COLO668 (cell line): ENCODE results near the gene LYRM4.
A peak's percentile ranks its signal among the peaks of the same experiment; 100 is the strongest.

Experiments used
- DNase-seq: peaks from one replicate; lab custom pipeline; 2025; ENCODE audit not compliant: unreplicated experiment; lab: John Stamatoyannopoulos, UW

LYRM4 gene

DNA sequence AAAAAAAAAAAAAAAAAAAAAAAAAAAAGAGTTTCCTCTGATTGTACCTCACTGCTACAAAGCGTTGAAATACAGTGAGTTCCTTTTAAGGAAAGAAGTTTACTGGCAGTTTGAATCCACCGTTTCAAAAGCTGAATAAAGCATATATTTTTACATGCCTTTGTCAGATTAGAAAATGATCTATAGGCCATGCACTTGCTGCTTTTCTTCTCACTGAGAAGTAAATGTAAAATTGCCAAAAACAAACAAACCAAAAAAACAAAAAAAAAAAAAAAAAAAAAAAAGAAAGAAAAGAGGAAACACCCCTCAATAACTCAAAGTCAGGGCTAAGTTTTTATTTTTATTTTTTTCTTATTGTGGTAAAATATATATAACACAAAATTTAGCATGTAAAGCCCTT lies 81.9 kb downstream of the LYRM4 start:
- DNase-seq: no peak

GRCh38 chr6:5175635-5176034 lies 85.1 kb downstream of the LYRM4 start:
- DNase-seq: no peak

- peak; percentile 6 for DNase-seq
Observed at GRCh38 chr6:5174756-5175549, 85.8 kb downstream of the LYRM4 start.

DNA sequence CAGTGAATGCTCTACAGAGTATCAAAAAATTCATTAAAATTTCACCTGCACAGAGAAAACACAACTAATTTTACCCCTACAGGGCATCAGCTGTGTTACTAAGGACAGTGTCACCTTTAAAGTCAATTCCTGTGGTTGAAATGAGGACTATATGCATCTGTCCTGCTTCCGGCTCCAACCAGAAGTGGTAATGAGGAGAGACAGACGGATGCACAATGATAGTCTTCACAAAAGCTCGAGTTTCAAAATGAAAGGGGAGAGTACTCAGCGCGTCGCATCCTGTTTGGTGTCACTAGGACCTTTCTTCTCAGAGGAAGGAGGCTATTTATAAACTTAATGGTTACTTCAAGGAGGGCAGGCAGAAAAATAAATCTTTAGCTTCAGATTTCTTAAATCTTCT lies 86.5 kb downstream of the LYRM4 start:
- DNase-seq: no peak

- no peak for DNase-seq
Observed at GRCh38 chr6:5173810-5174209, 86.9 kb downstream of the LYRM4 start.

GRCh38 chr6:5172897-5173474 lies 87.8 kb downstream of the LYRM4 start:
- DNase-seq: no peak

- DNase-seq: no peak
Observed at GRCh38 chr6:5172041-5172653, 88.6 kb downstream of the LYRM4 start.

GRCh38 chr6:5167501-5167900 lies 93.2 kb downstream of the LYRM4 start:
- no peak for DNase-seq

GRCh38 chr6:5164092-5164491 lies 96.7 kb downstream of the LYRM4 start:
- no peak for DNase-seq

DNA sequence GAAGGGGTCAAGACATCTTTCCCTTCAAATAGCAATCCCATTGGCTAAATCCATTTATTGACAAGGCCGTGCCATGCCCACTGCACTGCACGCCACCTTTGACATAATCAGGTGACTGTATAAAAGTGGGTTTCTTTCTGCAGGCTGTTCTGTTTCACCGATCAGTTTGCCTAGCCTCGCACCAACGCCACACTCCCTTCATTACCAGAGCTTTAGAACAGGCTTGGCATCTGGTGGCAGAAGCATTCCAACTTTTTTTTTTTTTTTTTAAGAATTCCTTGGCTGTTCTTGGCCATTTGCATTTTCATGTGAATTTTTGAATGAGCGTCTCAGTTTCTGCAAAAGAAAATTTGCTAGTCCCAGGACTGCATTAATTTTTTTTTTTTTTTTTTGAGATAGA lies 97.5 kb downstream of the LYRM4 start:
- DNase-seq: no peak

DNA sequence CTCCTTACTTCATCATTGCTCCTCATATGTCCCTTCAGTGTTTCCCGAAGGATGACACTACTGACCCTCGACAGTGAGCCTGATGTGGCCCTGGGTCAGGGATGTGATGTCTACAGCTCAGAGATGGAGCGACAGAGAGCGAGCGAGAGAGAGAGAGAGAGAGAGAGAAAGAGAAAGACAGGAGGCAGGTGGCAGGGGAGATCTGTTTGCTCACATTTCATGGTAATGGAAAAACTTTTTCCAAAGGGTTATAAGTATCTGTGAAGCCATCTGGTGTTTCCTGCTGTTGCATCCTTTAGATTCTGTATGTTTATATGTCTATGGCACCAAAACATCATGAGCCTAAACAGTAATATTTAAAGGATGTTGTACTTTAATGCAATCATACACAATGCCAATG lies 98.4 kb downstream of the LYRM4 start:
- DNase-seq: no peak

GRCh38 chr6:5160206-5160605 lies 100.5 kb downstream of the LYRM4 start:
- DNase-seq: no peak

- DNase-seq: no peak
Observed at GRCh38 chr6:5159162-5159561, 101.6 kb downstream of the LYRM4 start.

GRCh38 chr6:5158180-5158579 lies 102.6 kb downstream of the LYRM4 start:
- DNase-seq: no peak

DNA sequence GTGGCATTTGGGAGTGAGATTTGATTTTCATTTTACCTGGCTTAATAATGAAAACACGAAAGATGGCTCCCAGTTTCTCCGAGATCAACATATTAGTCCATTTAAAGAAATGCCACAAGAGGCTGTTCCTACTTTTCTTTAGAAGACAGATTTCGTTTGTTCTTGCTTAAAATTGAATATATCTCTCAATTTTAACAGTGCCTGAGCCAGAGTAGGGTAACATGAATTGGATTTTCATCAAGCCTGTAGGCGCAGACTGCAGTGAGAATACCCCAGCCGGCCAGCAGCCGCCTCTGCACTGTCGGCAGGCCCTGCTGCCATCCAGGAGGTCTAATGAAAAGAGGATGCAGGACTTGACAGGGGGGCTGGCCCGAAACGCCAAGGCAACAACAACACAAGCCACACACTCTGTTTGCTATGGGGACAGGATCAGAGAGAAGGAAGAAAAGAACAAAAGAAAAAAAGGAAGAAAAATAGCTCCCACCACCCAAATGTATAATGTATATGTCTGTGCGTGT lies 103.1 kb downstream of the LYRM4 start:
- no peak for DNase-seq

DNA sequence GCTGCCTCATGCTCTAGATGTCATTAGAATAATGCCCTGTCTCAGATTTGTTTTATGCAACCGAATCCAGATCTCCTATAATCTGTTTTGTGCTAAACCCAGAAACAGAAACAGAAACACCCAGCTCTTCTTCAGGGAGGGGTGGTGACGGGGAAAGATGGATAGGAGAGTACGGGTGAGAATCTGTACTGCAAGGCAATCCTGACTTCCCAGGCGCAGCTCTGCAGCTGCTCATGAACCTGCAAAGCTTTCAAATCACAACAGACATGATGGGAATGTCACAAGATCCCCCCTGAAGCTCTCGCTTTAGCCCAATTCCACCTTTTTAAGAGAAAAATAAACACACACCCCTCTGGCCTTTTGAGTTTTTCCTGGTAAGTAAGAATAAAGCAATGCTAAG lies 104.1 kb downstream of the LYRM4 start:
- DNase-seq: no peak

DNA sequence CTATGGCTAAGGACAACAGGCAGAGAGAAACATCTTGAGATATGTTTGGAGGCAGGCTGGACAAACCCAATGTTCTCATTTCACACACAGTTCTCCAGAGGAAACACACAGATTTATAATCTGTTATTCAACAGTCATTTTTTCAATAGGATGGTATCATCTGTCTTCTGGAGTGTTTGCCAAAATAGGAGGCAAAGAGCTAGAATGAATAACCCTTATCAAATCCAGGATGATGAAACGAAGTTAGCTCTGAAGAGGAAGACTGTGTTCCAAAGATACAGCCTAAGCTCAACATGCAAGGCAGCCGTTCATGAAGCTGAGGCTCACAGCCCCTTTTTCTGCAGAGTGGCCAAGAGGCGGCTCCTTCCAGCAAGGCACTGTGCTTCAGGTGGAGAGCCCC lies 104.8 kb downstream of the LYRM4 start:
- DNase-seq: no peak

GRCh38 chr6:5153186-5153585 lies 107.6 kb downstream of the LYRM4 start:
- DNase-seq: no peak

DNA sequence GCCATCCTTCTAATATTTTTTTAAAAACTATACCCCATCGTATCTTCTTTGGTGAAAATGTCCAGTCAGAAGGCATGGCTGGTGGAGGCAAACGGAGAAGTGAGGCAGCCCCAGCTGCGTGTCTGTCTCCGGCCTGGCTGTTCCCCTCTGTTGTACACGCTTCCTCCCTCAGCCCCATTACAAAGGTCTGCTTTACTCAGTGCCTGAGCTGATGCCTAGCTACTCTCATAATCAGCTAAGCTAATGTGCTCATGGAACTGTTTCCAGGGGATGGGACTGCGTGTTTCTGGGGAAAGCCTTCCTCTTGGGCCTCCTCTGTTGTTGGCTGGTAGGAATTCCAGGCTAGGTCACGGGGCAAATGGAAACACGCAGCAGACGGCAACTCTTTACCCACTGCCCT lies 108.3 kb downstream of the LYRM4 start:
- DNase-seq: no peak

- DNase-seq: no peak
Observed at GRCh38 chr6:5151955-5152401, 108.8 kb downstream of the LYRM4 start.

- DNase-seq: no peak
Observed at GRCh38 chr6:5151360-5151954, 109.3 kb downstream of the LYRM4 start.
